ENCODE data around the gene DENND2A.

DNA sequence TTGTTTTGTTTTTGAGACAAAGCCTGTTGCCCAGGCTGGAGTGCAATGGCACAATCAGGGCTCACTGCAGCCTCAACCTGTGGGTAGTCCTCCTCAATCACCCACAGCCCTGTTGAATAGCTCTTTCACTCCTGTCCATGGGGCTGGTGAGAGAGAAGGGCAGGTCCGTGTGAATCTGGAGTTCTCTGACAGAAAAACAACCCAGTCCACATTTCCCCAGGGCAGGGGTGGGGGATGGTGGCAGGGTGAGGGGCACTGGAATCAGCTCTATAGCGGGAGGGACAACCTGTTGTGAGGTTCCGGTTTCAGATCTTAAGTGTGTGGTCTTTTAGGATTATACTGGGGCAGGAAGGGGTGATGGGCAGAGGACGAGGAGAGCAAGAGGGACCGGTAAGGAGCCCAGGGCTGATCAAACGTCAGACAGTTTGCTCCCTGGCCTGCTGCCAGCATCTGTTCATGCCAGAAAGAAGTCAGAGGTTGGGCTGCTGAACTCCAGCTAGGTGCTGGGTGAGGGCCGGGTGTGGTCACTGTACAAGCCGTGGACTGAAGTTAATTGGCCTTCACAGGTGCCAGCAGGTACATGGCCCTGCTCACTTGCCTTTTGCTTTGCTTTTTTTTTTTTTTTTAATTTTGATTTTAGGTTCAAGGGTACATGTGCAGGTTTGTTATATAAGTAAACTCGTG, 128.2 kb downstream of the DENND2A start:
- TF ChIP-seq, protein P1, sequence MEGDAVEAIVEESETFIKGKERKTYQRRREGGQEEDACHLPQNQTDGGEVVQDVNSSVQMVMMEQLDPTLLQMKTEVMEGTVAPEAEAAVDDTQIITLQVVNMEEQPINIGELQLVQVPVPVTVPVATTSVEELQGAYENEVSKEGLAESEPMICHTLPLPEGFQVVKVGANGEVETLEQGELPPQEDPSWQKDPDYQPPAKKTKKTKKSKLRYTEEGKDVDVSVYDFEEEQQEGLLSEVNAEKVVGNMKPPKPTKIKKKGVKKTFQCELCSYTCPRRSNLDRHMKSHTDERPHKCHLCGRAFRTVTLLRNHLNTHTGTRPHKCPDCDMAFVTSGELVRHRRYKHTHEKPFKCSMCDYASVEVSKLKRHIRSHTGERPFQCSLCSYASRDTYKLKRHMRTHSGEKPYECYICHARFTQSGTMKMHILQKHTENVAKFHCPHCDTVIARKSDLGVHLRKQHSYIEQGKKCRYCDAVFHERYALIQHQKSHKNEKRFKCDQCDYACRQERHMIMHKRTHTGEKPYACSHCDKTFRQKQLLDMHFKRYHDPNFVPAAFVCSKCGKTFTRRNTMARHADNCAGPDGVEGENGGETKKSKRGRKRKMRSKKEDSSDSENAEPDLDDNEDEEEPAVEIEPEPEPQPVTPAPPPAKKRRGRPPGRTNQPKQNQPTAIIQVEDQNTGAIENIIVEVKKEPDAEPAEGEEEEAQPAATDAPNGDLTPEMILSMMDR (conservative IDR thresholded peaks at IDR 0.05; ENCODE audit: low read depth, low read length): no peak
- no peak for TF ChIP-seq EZH2 (IDR thresholded peaks at IDR 0.05; ENCODE audit: borderline replicate concordance, low read depth, low read length, poor library complexity, severe bottlenecking)
